H9 (cell line): ENCODE data around the gene TRPV4. TPM values are rescaled to one million over a fixed set of nuclear protein-coding genes. Genes with fewer than 3 reads are reported as not detected.
A peak's percentile ranks its signal among the peaks of the same experiment; 100 is the strongest.

Experiments
- DNase-seq: peaks from one replicate; pipeline ENCODE4 v3.0.0-alpha.2; 2017
- H2AFZ ChIP-seq: one replicate; pipeline ENCODE4 v1.6.1; 2013; ENCODE audit warnings: mild to moderate bottlenecking, low read length, control low read depth, moderate library complexity
- H2AK5ac ChIP-seq: 2 replicates; pipeline ENCODE4 v1.6.1; 2013; ENCODE audit warnings: low read length, control low read depth, mixed read lengths; ENCODE audit not compliant: insufficient read length
- H2BK120ac ChIP-seq: one replicate; pipeline ENCODE4 v1.6.1; 2013; ENCODE audit warnings: low read depth, mild to moderate bottlenecking, low read length, control low read depth, inconsistent platforms; ENCODE audit not compliant: poor library complexity, severe bottlenecking
- H2BK12ac ChIP-seq: 2 replicates; pipeline ENCODE4 v1.6.1; 2013; ENCODE audit warnings: low read length, control low read depth, mixed read lengths, low read depth; ENCODE audit not compliant: insufficient read length
- H2BK15ac ChIP-seq: 2 replicates; pipeline ENCODE4 v1.6.1; 2013; ENCODE audit warnings: low read depth, low read length, control low read depth
- H2BK20ac ChIP-seq: one replicate; pipeline ENCODE4 v1.6.1; 2013; ENCODE audit warnings: low read depth, mild to moderate bottlenecking, low read length, control low read depth, inconsistent platforms; ENCODE audit not compliant: poor library complexity, severe bottlenecking
- H2BK5ac ChIP-seq: 2 replicates; pipeline ENCODE4 v1.6.1; 2013; ENCODE audit warnings: low read length, control low read depth, mixed read lengths; ENCODE audit not compliant: insufficient read length
- H3K14ac ChIP-seq: 2 replicates; pipeline ENCODE4 v1.6.1; 2013; ENCODE audit warnings: low read length, control low read depth; ENCODE audit not compliant: insufficient read depth
- H3K18ac ChIP-seq: 2 replicates; pipeline ENCODE4 v1.6.1; 2013; ENCODE audit warnings: low read depth, mild to moderate bottlenecking, mixed read lengths, low read length, control low read depth; ENCODE audit not compliant: insufficient read length
- H3K23ac ChIP-seq: 2 replicates; pipeline ENCODE4 v1.6.1; 2013; ENCODE audit warnings: low read length, control low read depth, mixed read lengths, low read depth; ENCODE audit not compliant: insufficient read length
- H3K23me2 ChIP-seq: 2 replicates; pipeline ENCODE4 v1.6.1; 2013; ENCODE audit warnings: low read depth, mild to moderate bottlenecking, mixed read lengths, low read length, control low read depth; ENCODE audit not compliant: insufficient read length, poor library complexity, severe bottlenecking
- H3K27ac ChIP-seq: 2 replicates; pipeline ENCODE4 v1.5.1; 2013; ENCODE audit warnings: low read length, control low read depth, mixed read lengths, low read depth; ENCODE audit not compliant: insufficient read length
- H3K27me3 ChIP-seq: 2 replicates; pipeline ENCODE4 v1.6.1; 2013; ENCODE audit warnings: low read length, control low read depth, inconsistent platforms; ENCODE audit not compliant: insufficient read depth
- H3K4ac ChIP-seq: 2 replicates; pipeline ENCODE4 v1.6.1; 2013; ENCODE audit warnings: low read depth, mild to moderate bottlenecking, control low read depth, inconsistent platforms, low read length, moderate library complexity
- H3K4me1 ChIP-seq: 2 replicates; pipeline ENCODE4 v1.6.1; 2013; ENCODE audit warnings: low read length, control low read depth, inconsistent platforms; ENCODE audit not compliant: insufficient read depth
- H3K4me2 ChIP-seq: 2 replicates; pipeline ENCODE4 v1.6.1; 2013; ENCODE audit warnings: low read length, control low read depth, mixed read lengths; ENCODE audit not compliant: insufficient read length, insufficient read depth
- H3K56ac ChIP-seq: 2 replicates; pipeline ENCODE4 v1.6.1; 2013; ENCODE audit warnings: low read depth, mild to moderate bottlenecking, mixed read lengths, low read length, control low read depth; ENCODE audit not compliant: insufficient read length
- H3K79me1 ChIP-seq: 2 replicates; pipeline ENCODE4 v1.6.1; 2013; ENCODE audit warnings: low read depth, mild to moderate bottlenecking, moderate library complexity, low read length, control low read depth, inconsistent platforms; ENCODE audit not compliant: insufficient read depth, poor library complexity, severe bottlenecking
- H3K79me2 ChIP-seq: 2 replicates; pipeline ENCODE4 v1.6.1; 2013; ENCODE audit warnings: low read length, control low read depth, inconsistent platforms; ENCODE audit not compliant: insufficient read depth
- H3K9ac ChIP-seq: 2 replicates; pipeline ENCODE4 v1.6.1; 2013; ENCODE audit warnings: low read length, control low read depth, mixed read lengths; ENCODE audit not compliant: insufficient read length; ENCODE audit errors: extremely low read depth
- H3K9me3 ChIP-seq: one replicate; pipeline ENCODE4 v1.6.1; 2013; ENCODE audit warnings: low read depth, low read length, inconsistent platforms; ENCODE audit not compliant: control insufficient read depth
- H3T11ph ChIP-seq: one replicate; pipeline ENCODE4 v1.6.1; 2013; ENCODE audit warnings: mild to moderate bottlenecking, low read length, control low read depth, inconsistent platforms
- H4K20me1 ChIP-seq: one replicate; pipeline ENCODE4 v1.6.1; 2013; ENCODE audit not compliant: control insufficient read depth, insufficient read length, insufficient read depth
- H4K5ac ChIP-seq: 2 replicates; pipeline ENCODE4 v1.6.1; 2013; ENCODE audit warnings: low read depth, mild to moderate bottlenecking, mixed read lengths, low read length, control low read depth; ENCODE audit not compliant: insufficient read length
- H4K8ac ChIP-seq: replicated peaks from 2 replicates; pipeline ENCODE4 v1.6.1; 2013; ENCODE audit warnings: low read length, control low read depth, mixed read lengths, low read depth; ENCODE audit not compliant: insufficient read length
- H4K91ac ChIP-seq: 2 replicates; pipeline ENCODE4 v1.6.1; 2013; ENCODE audit warnings: low read depth, mild to moderate bottlenecking, moderate library complexity, mixed read lengths, low read length, control low read depth; ENCODE audit not compliant: insufficient read length
- H3K27ac Mint-ChIP-seq, 3 experiments: 2 replicates in 2 of 3; 3 replicates in 1 of 3; pipeline ENCODE4 v1.8.0; 2020 to 2021; ENCODE audit warnings: mixed read lengths in 3 of 3, mild to moderate bottlenecking in 1 of 3, moderate library complexity in 1 of 3
- H3K27me3 Mint-ChIP-seq: 2 replicates; pipeline ENCODE4 v1.8.0; 2021; ENCODE audit warnings: low read depth, mild to moderate bottlenecking, moderate library complexity, mixed read lengths
- H3K36me3 Mint-ChIP-seq, 3 experiments: 2 replicates in 2 of 3; 3 replicates in 1 of 3; pipeline ENCODE4 v1.8.0; 2020 to 2021; ENCODE audit warnings: low read depth in 3 of 3, mixed read lengths in 3 of 3; ENCODE audit not compliant: insufficient read depth in 1 of 3
- H3K4me1 Mint-ChIP-seq, 2 experiments: 2 replicates each; pipeline ENCODE4 v1.8.0; 2020; ENCODE audit warnings: mixed read lengths in 2 of 2
- H3K4me3 Mint-ChIP-seq, 2 experiments: 2 replicates in 1 of 2; 3 replicates in 1 of 2; pipeline ENCODE4 v1.8.0; 2020 to 2021; ENCODE audit warnings: mild to moderate bottlenecking in 2 of 2, mixed read lengths in 2 of 2, moderate library complexity in 1 of 2
- H3K9me3 Mint-ChIP-seq, 2 experiments: 2 replicates in 1 of 2; 3 replicates in 1 of 2; pipeline ENCODE4 v1.8.0; 2020; ENCODE audit warnings: mild to moderate bottlenecking in 2 of 2, mixed read lengths in 2 of 2, moderate library complexity in 1 of 2
- CTCF ChIP-seq: fragments of 200-600 bp; sonication (generic); conservative IDR thresholded peaks from 3 replicates; pipeline ENCODE4 v1.8.0; 2021; ENCODE audit warnings: antibody characterized with exemption, mild to moderate bottlenecking
- WGBS: extraction: QIAGEN DNeasy Blood & Tissue Kit; methylation state at CpG from one replicate; pipeline ENCODE4 v1.1.7; 2013; ENCODE audit warnings: missing lambda C conversion rate, low lambda C conversion rate, mixed read lengths; ENCODE audit not compliant: insufficient read length; ENCODE audit errors: extremely low coverage; 5-methylcytosine and 5-hydroxymethylcytosine counted together
- total RNA-seq: library from RNA; stranded (reverse); gene quantifications from 2 replicates; pipeline ENCODE4 v1.2.1, GENCODE V29; 2021

The TRPV4 gene
- total RNA-seq, 1 experiment from 2014 or later = 4.9 TPM

GRCh38 chr12:109878749-109879148 lies 45.6 kb upstream of the TRPV4 start:
- H3K27ac Mint-ChIP-seq = no peak overlapping the region
- H3K4me1 Mint-ChIP-seq = peaks cover 37 to 42% of the 10 kb centered on the region in 2 experiments
- Histone ChIP-seq H4K8ac (no peak overlapping the region), H3K27me3 (no peaks in the 10 kb centered on the region), H3K56ac (no peak overlapping the region), H3K23me2 (peaks cover 11% of the 10 kb centered on the region), H3K14ac (no peak overlapping the region), H3K27ac (no peak overlapping the region), H2AK5ac (no peak overlapping the region), H3K23ac (no peak overlapping the region), H4K20me1 (no peaks in the 10 kb centered on the region), H3K4me2 (peak overlapping the region; percentile 97), H2BK5ac (no peak overlapping the region), H4K5ac (no peak overlapping the region), H3K9ac (peak overlapping the region; percentile 12), H2BK20ac (no peak overlapping the region), H3K79me2 (peaks cover 8% of the 10 kb centered on the region; the same call in 1 of the 2 replicates), H2BK120ac (no peak overlapping the region), H3K79me1 (no peaks in the 10 kb centered on the region), H2BK12ac (no peak overlapping the region), H3K4me1 (peaks cover 12% of the 10 kb centered on the region), H3K18ac (no peak overlapping the region), H2BK15ac (no peak overlapping the region), H4K91ac (no peak overlapping the region), H3K9me3 (no peaks in the 10 kb centered on the region), H3T11ph (no peak overlapping the region), H3K4ac (no peak overlapping the region), H2AFZ (no peak overlapping the region)
- WGBS = no CpG with 5 or more reads among the region's 7 CpGs
- H3K4me3 Mint-ChIP-seq = peak overlapping the region; percentile 86 to 96
- DNase-seq = no peak
- H3K36me3 Mint-ChIP-seq = no peaks in the 10 kb centered on the region; a peak in 1 of 7 replicates
- H3K9me3 Mint-ChIP-seq = no peaks in the 10 kb centered on the region; a peak in 1 of 5 replicates
- peaks cover 6% of the 10 kb centered on the region for H3K27me3 Mint-ChIP-seq
- no peak for TF ChIP-seq CTCF
